Memory B cell (primary cell): ENCODE data around the gene NAIF1.
"Not testable (repeated sequence)": the region's sequence is repeated elsewhere in the genome, so short reads cannot be mapped to it uniquely, and the experiment has no call there.

Source experiments
- ATAC-seq: fragments of 150-1000 bp; cut with Tn5 transposase; 2 replicates; pipeline ENCODE4 v1.10.0; 2021; ENCODE audit warnings: low read depth, mild to moderate bottlenecking, moderate library complexity
- DNase-seq, 2 donors: peaks; one replicate each; pipeline ENCODE4 v3.0.0; 2022; ENCODE audit warnings: low spot score in 2 of 2
- H3K27ac Mint-ChIP-seq: one replicate; pipeline ENCODE4 v1.8.0; 2022; ENCODE audit warnings: mild to moderate bottlenecking, moderate library complexity, mixed read lengths
- H3K27me3 Mint-ChIP-seq: one replicate; pipeline ENCODE4 v1.8.0; 2022; ENCODE audit warnings: mixed read lengths
- H3K36me3 Mint-ChIP-seq: one replicate; pipeline ENCODE4 v1.8.0; 2022; ENCODE audit warnings: mild to moderate bottlenecking, mixed read lengths
- H3K4me1 Mint-ChIP-seq: one replicate; pipeline ENCODE4 v1.8.0; 2022; ENCODE audit warnings: mixed read lengths
- H3K4me3 Mint-ChIP-seq: one replicate; pipeline ENCODE4 v1.8.0; 2022; ENCODE audit warnings: mild to moderate bottlenecking, moderate library complexity, mixed read lengths
- H3K9me3 Mint-ChIP-seq: one replicate; pipeline ENCODE4 v1.8.0; 2022; ENCODE audit warnings: mixed read lengths

The NAIF1 gene

GRCh38 chr9:128051932-128052709, 15.0 kb downstream of the NAIF1 start:
- ATAC-seq (peak; percentile 38), DNase-seq (no peak)
- no peak overlapping the region for H3K27ac Mint-ChIP-seq
- H3K27me3 Mint-ChIP-seq, result peaks cover 2% of the 10 kb centered on the region
- H3K9me3 Mint-ChIP-seq, result no peaks in the 10 kb centered on the region
- H3K4me3 Mint-ChIP-seq, result no peak overlapping the region
- H3K36me3 Mint-ChIP-seq, result no peaks in the 10 kb centered on the region
- peaks cover 6% of the 10 kb centered on the region for H3K4me1 Mint-ChIP-seq

- peaks cover 2% of the 10 kb centered on the region for H3K27me3 Mint-ChIP-seq
Measured at GRCh38 chr9:128049843-128050242, 17.3 kb downstream of the NAIF1 start.

GRCh38 chr9:128048663-128049062, 18.5 kb downstream of the NAIF1 start:
- ATAC-seq (peak; percentile 35), DNase-seq (no peak)
- no peak overlapping the region for H3K27ac Mint-ChIP-seq
- H3K27me3 Mint-ChIP-seq, result no peaks in the 10 kb centered on the region
- H3K4me1 Mint-ChIP-seq, result peaks cover 2% of the 10 kb centered on the region
- no peak overlapping the region for H3K4me3 Mint-ChIP-seq
- no peaks in the 10 kb centered on the region for H3K9me3 Mint-ChIP-seq
- H3K36me3 Mint-ChIP-seq, result no peaks in the 10 kb centered on the region

More at GRCh38 chr9:128049843-128050242, 17.3 kb downstream of the NAIF1 start:
- no peak for DNase-seq
- no peaks in the 10 kb centered on the region for H3K36me3 Mint-ChIP-seq
- H3K4me1 Mint-ChIP-seq, result peaks cover 6% of the 10 kb centered on the region
- H3K27ac Mint-ChIP-seq, result no peak overlapping the region
- H3K4me3 Mint-ChIP-seq, result no peak overlapping the region
- no peak for ATAC-seq
- H3K9me3 Mint-ChIP-seq, result no peaks in the 10 kb centered on the region

- Mint-ChIP-seq H3K36me3 (no peaks in the 10 kb centered on the region), H3K27me3 (no peaks in the 10 kb centered on the region), H3K4me1 (no peaks in the 10 kb centered on the region), H3K9me3 (no peaks in the 10 kb centered on the region), H3K4me3 (no peak overlapping the region), H3K27ac (no peak overlapping the region)
- no peak for ATAC-seq
- DNase-seq, result no peak
Measured at GRCh38 chr9:128047231-128047630, 19.9 kb downstream of the NAIF1 start.

GRCh38 chr9:128045831-128046230, 21.3 kb downstream of the NAIF1 start:
- no peak overlapping the region for H3K4me3 Mint-ChIP-seq
- DNase-seq (no peak), ATAC-seq (no peak)
- H3K27me3 Mint-ChIP-seq, result no peaks in the 10 kb centered on the region
- H3K36me3 Mint-ChIP-seq, result no peaks in the 10 kb centered on the region
- H3K27ac Mint-ChIP-seq, result no peak overlapping the region
- H3K4me1 Mint-ChIP-seq, result no peaks in the 10 kb centered on the region
- H3K9me3 Mint-ChIP-seq, result no peaks in the 10 kb centered on the region

- not testable (repeated sequence) for H3K27ac Mint-ChIP-seq, H3K27me3 Mint-ChIP-seq, H3K36me3 Mint-ChIP-seq, H3K4me3 Mint-ChIP-seq, ATAC-seq, H3K9me3 Mint-ChIP-seq, H3K4me1 Mint-ChIP-seq, DNase-seq
Measured at GRCh38 chr9:128045409-128045808, 21.7 kb downstream of the NAIF1 start.

- ATAC-seq, result no peak
- H3K9me3 Mint-ChIP-seq, result no peaks in the 10 kb centered on the region
- no peak overlapping the region for H3K27ac Mint-ChIP-seq
- no peaks in the 10 kb centered on the region for H3K36me3 Mint-ChIP-seq
- no peaks in the 10 kb centered on the region for H3K4me1 Mint-ChIP-seq
- H3K27me3 Mint-ChIP-seq, result no peaks in the 10 kb centered on the region
- H3K4me3 Mint-ChIP-seq, result no peak overlapping the region
- no peak for DNase-seq
Measured at GRCh38 chr9:128043467-128043868, 23.7 kb downstream of the NAIF1 start.

GRCh38 chr9:128042043-128042442, 25.1 kb downstream of the NAIF1 start:
- no peak for DNase-seq
- ATAC-seq, result no peak
- H3K4me1 Mint-ChIP-seq, result no peaks in the 10 kb centered on the region
- no peak overlapping the region for H3K4me3 Mint-ChIP-seq
- H3K36me3 Mint-ChIP-seq, result no peaks in the 10 kb centered on the region
- H3K27ac Mint-ChIP-seq, result no peak overlapping the region
- H3K9me3 Mint-ChIP-seq, result no peaks in the 10 kb centered on the region
- no peaks in the 10 kb centered on the region for H3K27me3 Mint-ChIP-seq

GRCh38 chr9:128040783-128041182, 26.3 kb downstream of the NAIF1 start:
- not testable (repeated sequence) for DNase-seq, H3K27ac Mint-ChIP-seq, ATAC-seq, H3K4me3 Mint-ChIP-seq, H3K27me3 Mint-ChIP-seq, H3K9me3 Mint-ChIP-seq, H3K36me3 Mint-ChIP-seq, H3K4me1 Mint-ChIP-seq

GRCh38 chr9:128036522-128036921, 30.6 kb downstream of the NAIF1 start:
- peaks cover 13% of the 10 kb centered on the region for H3K4me1 Mint-ChIP-seq
- DNase-seq, H3K27me3 Mint-ChIP-seq, H3K36me3 Mint-ChIP-seq, ATAC-seq, H3K9me3 Mint-ChIP-seq, H3K27ac Mint-ChIP-seq, H3K4me3 Mint-ChIP-seq: not testable (repeated sequence)

- H3K9me3 Mint-ChIP-seq, result no peaks in the 10 kb centered on the region
- peaks cover 20% of the 10 kb centered on the region for H3K4me1 Mint-ChIP-seq
- DNase-seq (peak; percentile 71 to 77), ATAC-seq (peak; percentile 63)
- no peak overlapping the region for H3K4me3 Mint-ChIP-seq
- peak overlapping the region; percentile 55 for H3K27ac Mint-ChIP-seq
- H3K36me3 Mint-ChIP-seq, result no peaks in the 10 kb centered on the region
- H3K27me3 Mint-ChIP-seq, result no peaks in the 10 kb centered on the region
Measured at GRCh38 chr9:128034821-128035652, 32.1 kb downstream of the NAIF1 start.

GRCh38 chr9:128033609-128034008, 33.5 kb downstream of the NAIF1 start:
- Mint-ChIP-seq H3K4me3 (peak overlapping the region; percentile 50), H3K4me1 (peaks cover 23% of the 10 kb centered on the region)

GRCh38 chr9:128027705-128028104, 39.4 kb downstream of the NAIF1 start:
- Mint-ChIP-seq H3K27me3 (no peaks in the 10 kb centered on the region), H3K9me3 (no peaks in the 10 kb centered on the region), H3K36me3 (no peaks in the 10 kb centered on the region), H3K27ac (peak overlapping the region; percentile 97), H3K4me1 (peaks cover 44% of the 10 kb centered on the region), H3K4me3 (no peak overlapping the region)
- ATAC-seq (no peak), DNase-seq (no peak)

More at GRCh38 chr9:128033609-128034008, 33.5 kb downstream of the NAIF1 start:
- H3K27me3 Mint-ChIP-seq, result no peaks in the 10 kb centered on the region
- ATAC-seq (no peak), DNase-seq (no peak)
- no peaks in the 10 kb centered on the region for H3K9me3 Mint-ChIP-seq
- H3K27ac Mint-ChIP-seq, result peak overlapping the region; percentile 85
- H3K36me3 Mint-ChIP-seq, result no peaks in the 10 kb centered on the region

GRCh38 chr9:128026773-128027541, 40.2 kb downstream of the NAIF1 start:
- Mint-ChIP-seq H3K4me1 (peaks cover 46% of the 10 kb centered on the region), H3K36me3 (no peaks in the 10 kb centered on the region), H3K27me3 (no peaks in the 10 kb centered on the region), H3K27ac (peak overlapping the region; percentile 97), H3K9me3 (no peaks in the 10 kb centered on the region), H3K4me3 (peak overlapping the region; percentile 56)
- peak in 1 of 2 donors; percentile 43 for DNase-seq
- no peak for ATAC-seq
